T47D (cell line): ENCODE measurements around the gene SPATA3.

Source experiments
- DNase-seq, 2 experiments: peaks; one replicate each; pipeline versions ENCODE4 v3.0.0 to v3.0.0-alpha.2; 2011 to 2012; ENCODE audit warnings: low read depth in 1 of 2, low spot score in 1 of 2
- JUND ChIP-seq: IDR thresholded peaks from 2 replicates; pipeline ENCODE4 v1.6.1; 2012; ENCODE audit warnings: low read depth
- in situ Hi-C: cut with HindIII; loops from 2 replicates; pipeline ENCODE4 v1.10.0; 2016; ENCODE audit warnings: low sequenced_read_pairs, low pct_unique_long_range_greater_than_20kb

Gene SPATA3

GRCh38 chr2:231041061-231041689 is 45.3 kb downstream of the SPATA3 start:
- no peak for TF ChIP-seq JUND
- in situ Hi-C loops, result no loop called here
- DNase-seq, result no peak

GRCh38 chr2:231043796-231044195 is 47.9 kb downstream of the SPATA3 start:
- TF ChIP-seq JUND, result no peak
- no peak for DNase-seq
- in situ Hi-C loops, result no loop called here

GRCh38 chr2:231046916-231047273 is 51.0 kb downstream of the SPATA3 start:
- DNase-seq, result no peak
- in situ Hi-C loops, result no loop called here
- no peak for TF ChIP-seq JUND

GRCh38 chr2:231047274-231047922 is 51.5 kb downstream of the SPATA3 start:
- in situ Hi-C loops, result no loop called here
- TF ChIP-seq JUND, result no peak
- DNase-seq, result peak in 1 of 2 experiments; percentile 67

- no peak for TF ChIP-seq JUND
- in situ Hi-C loops, result no loop called here
- no peak for DNase-seq
These were observed 52.3 kb downstream of the SPATA3 start for GRCh38 chr2:231047923-231048915.

- no peak for TF ChIP-seq JUND
- DNase-seq, result no peak
- in situ Hi-C loops, result no loop called here
These were observed 53.5 kb downstream of the SPATA3 start for GRCh38 chr2:231049286-231050017.

- DNase-seq, result peak in 1 of 2 experiments; percentile 92
These were observed 54.3 kb downstream of the SPATA3 start for GRCh38 chr2:231050018-231050901.

GRCh38 chr2:231051116-231051515 is 55.2 kb downstream of the SPATA3 start:
- TF ChIP-seq JUND, result no peak
- in situ Hi-C loops, result no loop called here
- no peak for DNase-seq

More at GRCh38 chr2:231050018-231050901, 54.3 kb downstream of the SPATA3 start:
- TF ChIP-seq JUND, result no peak
- in situ Hi-C loops, result no loop called here

- in situ Hi-C loops, result no loop called here
- no peak for TF ChIP-seq JUND
- DNase-seq, result peak in 1 of 2 experiments; percentile 85
These were observed 56.9 kb downstream of the SPATA3 start for GRCh38 chr2:231052494-231053451.

- no peak for DNase-seq
- in situ Hi-C loops, result no loop called here
These were observed 57.9 kb downstream of the SPATA3 start for GRCh38 chr2:231053846-231054245.

More at GRCh38 chr2:231053846-231054245, 57.9 kb downstream of the SPATA3 start:
- no peak for TF ChIP-seq JUND
